Measurements from ENCODE around the gene FRMD5. TPM values are rescaled to one million over a fixed set of nuclear protein-coding genes. Genes with fewer than 3 reads are reported as not detected.
A peak's percentile ranks its signal among the peaks of the same experiment; 100 is the strongest.

The FRMD5 gene
- total RNA-seq, 1 donor from 2014 or later: 9.9 TPM

DNA sequence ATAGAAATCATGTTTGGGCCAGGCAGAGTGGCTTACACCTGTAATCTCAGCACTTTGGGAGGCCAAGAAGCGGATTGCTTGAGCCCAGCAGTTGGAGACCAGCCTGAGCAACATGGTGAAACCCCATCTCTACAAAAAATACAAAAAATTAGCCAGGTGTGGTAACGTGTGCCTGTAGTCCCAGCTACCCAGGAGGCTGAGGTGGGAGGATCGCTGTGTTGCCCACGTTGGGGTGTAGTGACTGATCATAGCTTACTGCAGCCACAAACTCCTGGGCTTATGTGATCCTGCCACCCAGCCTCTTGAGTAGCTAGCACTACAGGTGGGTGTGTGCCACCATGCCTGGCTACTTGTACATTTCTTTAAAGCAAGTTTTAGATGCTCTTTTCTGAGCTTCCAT is 254.0 kb downstream of the FRMD5 start:
- TF ChIP-seq, protein P1, sequence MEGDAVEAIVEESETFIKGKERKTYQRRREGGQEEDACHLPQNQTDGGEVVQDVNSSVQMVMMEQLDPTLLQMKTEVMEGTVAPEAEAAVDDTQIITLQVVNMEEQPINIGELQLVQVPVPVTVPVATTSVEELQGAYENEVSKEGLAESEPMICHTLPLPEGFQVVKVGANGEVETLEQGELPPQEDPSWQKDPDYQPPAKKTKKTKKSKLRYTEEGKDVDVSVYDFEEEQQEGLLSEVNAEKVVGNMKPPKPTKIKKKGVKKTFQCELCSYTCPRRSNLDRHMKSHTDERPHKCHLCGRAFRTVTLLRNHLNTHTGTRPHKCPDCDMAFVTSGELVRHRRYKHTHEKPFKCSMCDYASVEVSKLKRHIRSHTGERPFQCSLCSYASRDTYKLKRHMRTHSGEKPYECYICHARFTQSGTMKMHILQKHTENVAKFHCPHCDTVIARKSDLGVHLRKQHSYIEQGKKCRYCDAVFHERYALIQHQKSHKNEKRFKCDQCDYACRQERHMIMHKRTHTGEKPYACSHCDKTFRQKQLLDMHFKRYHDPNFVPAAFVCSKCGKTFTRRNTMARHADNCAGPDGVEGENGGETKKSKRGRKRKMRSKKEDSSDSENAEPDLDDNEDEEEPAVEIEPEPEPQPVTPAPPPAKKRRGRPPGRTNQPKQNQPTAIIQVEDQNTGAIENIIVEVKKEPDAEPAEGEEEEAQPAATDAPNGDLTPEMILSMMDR (IDR thresholded peaks at IDR 0.05; ENCODE audit: insufficient read depth, low read length, poor library complexity, severe bottlenecking): no peak
- DNase-seq (ENCODE audit: low read depth): no peak
- H3K4me3 ChIP-seq (ENCODE audit: low read depth, low read length): no peak overlapping the region
- no peaks in the 10 kb centered on the region for H3K36me3 ChIP-seq (ENCODE audit: control insufficient read depth, insufficient read depth, low read length)
- H3K27me3 ChIP-seq (ENCODE audit: control insufficient read depth, insufficient read depth, low read length): no peaks in the 10 kb centered on the region

DNA sequence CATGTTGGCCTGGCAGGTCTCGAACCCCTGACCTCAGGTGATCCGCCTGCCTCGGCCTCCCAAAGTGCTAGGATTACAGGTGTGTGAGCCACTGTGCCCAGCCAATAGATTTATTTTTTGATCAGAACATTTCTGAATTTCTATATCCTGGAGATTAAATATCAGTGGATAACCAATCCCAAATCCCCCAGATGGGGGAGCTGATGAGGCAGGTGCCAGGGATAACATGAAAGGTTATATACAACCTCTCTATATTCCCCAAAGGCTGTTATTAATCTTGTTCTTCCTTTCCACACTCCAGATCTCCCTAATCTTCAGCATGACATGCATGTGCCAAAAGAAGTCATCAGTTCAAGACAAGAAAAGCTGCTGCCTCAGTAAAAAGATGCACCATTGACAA is 256.0 kb downstream of the FRMD5 start:
- H3K36me3 ChIP-seq (ENCODE audit: control insufficient read depth, insufficient read depth, low read length): no peaks in the 10 kb centered on the region
- no peak overlapping the region for H3K4me3 ChIP-seq (ENCODE audit: low read depth, low read length)
- no peaks in the 10 kb centered on the region for H3K27me3 ChIP-seq (ENCODE audit: control insufficient read depth, insufficient read depth, low read length)
- no peak for DNase-seq (ENCODE audit: low read depth)
- TF ChIP-seq, protein P1 (IDR thresholded peaks at IDR 0.05; ENCODE audit: insufficient read depth, low read length, poor library complexity, severe bottlenecking): peak; percentile 57

DNA sequence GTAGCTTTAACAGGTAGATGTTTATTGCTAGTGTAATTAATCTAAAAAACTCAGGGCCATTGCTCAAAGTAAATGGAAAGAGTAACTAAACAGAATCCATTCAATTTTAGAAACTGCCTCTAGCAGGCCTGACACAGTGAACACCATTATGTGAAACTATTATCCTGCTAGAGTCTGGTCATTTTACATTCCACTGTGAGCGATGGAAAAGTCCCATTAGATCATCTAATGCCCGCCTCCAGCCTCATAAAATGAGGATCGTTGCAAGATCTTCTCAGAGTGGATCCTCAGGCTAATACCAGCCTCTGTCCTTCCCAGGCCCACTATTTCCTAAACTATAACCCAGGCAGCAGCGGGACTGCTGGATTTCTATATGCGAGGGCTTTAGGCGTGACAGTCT is 260.6 kb downstream of the FRMD5 start:
- Histone ChIP-seq H3K36me3 (ENCODE audit: control insufficient read depth, insufficient read depth, low read length) (no peaks in the 10 kb centered on the region), H3K27me3 (ENCODE audit: control insufficient read depth, insufficient read depth, low read length) (no peaks in the 10 kb centered on the region), H3K4me3 (ENCODE audit: low read depth, low read length) (no peak overlapping the region)
- TF ChIP-seq, protein P1 (IDR thresholded peaks at IDR 0.05; ENCODE audit: insufficient read depth, low read length, poor library complexity, severe bottlenecking): no peak
- DNase-seq (ENCODE audit: low read depth): no peak

DNA sequence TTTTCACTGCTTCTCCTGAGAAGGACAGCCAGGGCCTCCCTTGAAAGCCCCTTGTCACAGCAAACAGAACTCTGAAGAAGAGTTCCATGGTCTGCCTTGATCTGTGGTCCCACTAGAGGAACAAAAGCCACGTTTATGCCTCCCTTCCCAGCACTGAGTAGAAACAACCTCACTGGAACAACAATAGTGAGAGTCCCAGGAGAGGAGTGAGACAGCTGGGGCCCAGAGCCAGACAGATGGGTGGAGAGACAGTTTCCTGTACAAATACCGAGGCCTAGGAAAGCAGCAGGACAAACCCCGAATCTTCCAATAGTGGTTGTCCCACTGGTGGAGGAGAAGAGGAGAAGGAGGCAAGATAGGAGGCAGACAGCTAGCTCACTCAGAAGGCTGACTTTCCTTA is 262.2 kb downstream of the FRMD5 start:
- TF ChIP-seq, protein P1 (IDR thresholded peaks at IDR 0.05; ENCODE audit: insufficient read depth, low read length, poor library complexity, severe bottlenecking): no peak
- H3K36me3 ChIP-seq (ENCODE audit: control insufficient read depth, insufficient read depth, low read length): no peaks in the 10 kb centered on the region

DNA sequence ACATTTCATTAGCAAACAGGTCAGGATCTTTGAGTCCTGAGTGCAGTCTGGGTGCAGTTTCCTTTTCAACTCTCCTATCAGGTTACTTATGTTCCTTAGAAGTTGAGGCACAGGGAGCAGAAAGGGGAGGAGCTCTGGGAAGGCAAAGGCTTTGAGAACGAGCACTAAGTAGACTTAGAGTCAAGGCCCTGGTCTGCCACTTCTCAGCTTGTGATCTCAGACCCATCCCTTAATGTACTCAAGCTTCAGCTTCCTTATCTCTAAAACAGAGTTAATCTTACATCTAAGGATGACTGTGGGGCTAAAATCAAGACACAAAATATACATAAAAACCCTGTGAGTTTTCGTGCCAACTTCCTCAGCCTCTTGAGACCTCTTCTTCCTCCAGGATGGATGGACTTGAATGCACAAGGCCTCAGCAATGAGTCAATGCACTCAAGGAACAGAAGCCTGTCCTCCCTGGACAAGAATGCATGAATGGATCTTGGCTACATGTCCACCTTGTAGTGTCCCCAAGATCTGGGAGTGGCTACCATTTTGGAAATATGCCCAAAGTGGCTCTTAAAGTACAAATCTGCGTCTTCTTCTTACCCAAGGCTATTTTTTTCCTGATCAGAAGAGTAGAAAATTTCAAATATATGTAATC is 263.2 kb downstream of the FRMD5 start:
- no peak for DNase-seq (ENCODE audit: low read depth)
- TF ChIP-seq, protein P1 (IDR thresholded peaks at IDR 0.05; ENCODE audit: insufficient read depth, low read length, poor library complexity, severe bottlenecking): no peak
- H3K27me3 ChIP-seq (ENCODE audit: control insufficient read depth, insufficient read depth, low read length): no peaks in the 10 kb centered on the region
- H3K4me3 ChIP-seq (ENCODE audit: low read depth, low read length): no peak overlapping the region
- no peaks in the 10 kb centered on the region for H3K36me3 ChIP-seq (ENCODE audit: control insufficient read depth, insufficient read depth, low read length)

More for the DNA sequence above, 262.2 kb downstream of the FRMD5 start:
- DNase-seq (ENCODE audit: low read depth): no peak
- Histone ChIP-seq H3K4me3 (ENCODE audit: low read depth, low read length) (no peak overlapping the region), H3K27me3 (ENCODE audit: control insufficient read depth, insufficient read depth, low read length) (no peaks in the 10 kb centered on the region)

DNA sequence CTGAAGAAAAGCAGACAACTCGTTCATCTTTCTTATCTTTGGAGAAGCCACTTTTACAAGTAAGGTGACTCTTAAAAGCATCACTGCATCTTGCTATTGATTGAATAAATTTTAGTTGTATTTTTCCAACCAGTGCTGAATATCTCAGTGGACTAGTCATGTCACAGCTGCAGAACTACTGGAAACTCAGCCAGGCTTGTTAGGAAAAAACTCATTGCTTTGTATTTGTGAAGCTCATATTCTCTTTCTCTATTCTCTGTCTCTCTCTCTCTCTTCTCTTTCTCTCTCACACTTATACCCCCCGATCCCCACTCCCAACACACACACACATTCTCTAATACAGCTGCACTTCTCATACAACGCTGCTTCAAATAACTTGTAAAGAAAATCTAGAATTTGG is 264.0 kb downstream of the FRMD5 start:
- TF ChIP-seq, protein P1 (IDR thresholded peaks at IDR 0.05; ENCODE audit: insufficient read depth, low read length, poor library complexity, severe bottlenecking): no peak
- Histone ChIP-seq H3K27me3 (ENCODE audit: control insufficient read depth, insufficient read depth, low read length) (no peaks in the 10 kb centered on the region), H3K36me3 (ENCODE audit: control insufficient read depth, insufficient read depth, low read length) (no peaks in the 10 kb centered on the region), H3K4me3 (ENCODE audit: low read depth, low read length) (no peak overlapping the region)
- no peak for DNase-seq (ENCODE audit: low read depth)
